PC-3 (cell line): ENCODE data around the gene POLD1.

ENCODE experiments used
- EZH2 ChIP-seq: fragments of 300-600 bp; sonication (generic); IDR thresholded peaks from one replicate; pipeline ENCODE4 v1.6.1; 2017; ENCODE audit warnings: antibody characterized with exemption, mild to moderate bottlenecking, low read length; ENCODE audit not compliant: unreplicated experiment
- EZH2phosphoT487 ChIP-seq: fragments of 300-600 bp; sonication (generic); IDR thresholded peaks from 2 replicates; pipeline ENCODE4 v1.6.1; 2018; ENCODE audit warnings: mild to moderate bottlenecking, antibody characterized with exemption, low read length, borderline replicate concordance
- TF ChIP-seq, protein P1 (sequence below): fragments of 300-600 bp; sonication (generic); conservative IDR thresholded peaks from 2 replicates; pipeline ENCODE4 v1.5.1; 2017; ENCODE audit warnings: antibody characterized with exemption, low read depth, mild to moderate bottlenecking, low read length

- TF ChIP-seq, protein P1, sequence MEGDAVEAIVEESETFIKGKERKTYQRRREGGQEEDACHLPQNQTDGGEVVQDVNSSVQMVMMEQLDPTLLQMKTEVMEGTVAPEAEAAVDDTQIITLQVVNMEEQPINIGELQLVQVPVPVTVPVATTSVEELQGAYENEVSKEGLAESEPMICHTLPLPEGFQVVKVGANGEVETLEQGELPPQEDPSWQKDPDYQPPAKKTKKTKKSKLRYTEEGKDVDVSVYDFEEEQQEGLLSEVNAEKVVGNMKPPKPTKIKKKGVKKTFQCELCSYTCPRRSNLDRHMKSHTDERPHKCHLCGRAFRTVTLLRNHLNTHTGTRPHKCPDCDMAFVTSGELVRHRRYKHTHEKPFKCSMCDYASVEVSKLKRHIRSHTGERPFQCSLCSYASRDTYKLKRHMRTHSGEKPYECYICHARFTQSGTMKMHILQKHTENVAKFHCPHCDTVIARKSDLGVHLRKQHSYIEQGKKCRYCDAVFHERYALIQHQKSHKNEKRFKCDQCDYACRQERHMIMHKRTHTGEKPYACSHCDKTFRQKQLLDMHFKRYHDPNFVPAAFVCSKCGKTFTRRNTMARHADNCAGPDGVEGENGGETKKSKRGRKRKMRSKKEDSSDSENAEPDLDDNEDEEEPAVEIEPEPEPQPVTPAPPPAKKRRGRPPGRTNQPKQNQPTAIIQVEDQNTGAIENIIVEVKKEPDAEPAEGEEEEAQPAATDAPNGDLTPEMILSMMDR = no peak
- TF ChIP-seq EZH2 (no peak), EZH2phosphoT487 (no peak)
These were observed 3.4 kb upstream of the POLD1 start for GRCh38 chr19:50380751-50381151.
